H1 (cell line): ENCODE results near the gene SPAG8.

ENCODE experiments used
- CEBPB ChIP-seq: IDR thresholded peaks from 2 replicates; pipeline ENCODE4 v1.6.1; 2012; ENCODE audit warnings: low read depth, low read length
- EP300 ChIP-seq, 2 experiments: IDR thresholded peaks; 1 replicate in 1 of 2; 2 replicates in 1 of 2; pipeline ENCODE4 v1.6.1; 2011 to 2012; ENCODE audit warnings: low read depth in 2 of 2, low read length in 2 of 2, mild to moderate bottlenecking in 2 of 2, borderline replicate concordance in 1 of 2, inconsistent platforms in 1 of 2, moderate library complexity in 1 of 2
- MAFK ChIP-seq: IDR thresholded peaks from 2 replicates; pipeline ENCODE4 v1.6.1; 2012; ENCODE audit warnings: low read depth, mild to moderate bottlenecking, improper control_type of control experiment, low read length
- POLR2AphosphoS5 ChIP-seq: IDR thresholded peaks from 2 replicates; pipeline ENCODE4 v1.6.1; 2011; ENCODE audit warnings: low read depth, low read length
- RAD21 ChIP-seq, 2 experiments: IDR thresholded peaks in 1 of 2; conservative IDR thresholded peaks in 1 of 2; 2 replicates each; pipeline ENCODE4 v1.6.1; 2011; ENCODE audit warnings: low read depth in 2 of 2, low read length in 2 of 2, improper control_type of control experiment in 1 of 2, inconsistent platforms in 1 of 2, mild to moderate bottlenecking in 1 of 2, moderate library complexity in 1 of 2
- RFX5 ChIP-seq: IDR thresholded peaks from 2 replicates; pipeline ENCODE4 v1.6.1; 2011; ENCODE audit warnings: low read depth, low read length, improper control_type of control experiment, borderline replicate concordance
- RNF2 ChIP-seq: fragments of 200-900, 300-1000 bp; sonication (generic); IDR thresholded peaks from 2 replicates; pipeline ENCODE4 v1.7.1; 2016; ENCODE audit warnings: borderline replicate concordance, low read depth, mild to moderate bottlenecking, antibody characterized with exemption, low read length; ENCODE audit not compliant: poor library complexity, severe bottlenecking; ENCODE audit errors: missing control alignments
- SIN3A ChIP-seq, 2 experiments: IDR thresholded peaks in 1 of 2; conservative IDR thresholded peaks in 1 of 2; 2 replicates each; pipeline ENCODE4 v1.6.1; 2011 to 2012; ENCODE audit warnings: low read length in 2 of 2, improper control_type of control experiment in 1 of 2, low read depth in 1 of 2, mild to moderate bottlenecking in 1 of 2
- SUZ12 ChIP-seq: fragments of 200-600 bp; sonication (generic); IDR thresholded peaks from 2 replicates; pipeline ENCODE4 v1.6.1; 2012; ENCODE audit warnings: mild to moderate bottlenecking, inconsistent platforms, low read length, moderate library complexity, mixed read lengths
- TAF1 ChIP-seq: IDR thresholded peaks from 2 replicates; pipeline ENCODE4 v1.6.1; 2011; ENCODE audit warnings: mild to moderate bottlenecking, low read depth, low read length
- YY1 ChIP-seq: IDR thresholded peaks from 2 replicates; pipeline ENCODE4 v1.6.1; 2011; ENCODE audit warnings: low read depth, mild to moderate bottlenecking, low read length
- TF ChIP-seq, protein P1 (sequence below), 3 experiments: IDR thresholded peaks; 1 replicate in 2 of 3; 2 replicates in 1 of 3; pipeline versions ENCODE4 v1.5.1 to v1.6.1; 2011; ENCODE audit warnings: low read length in 3 of 3, mild to moderate bottlenecking in 3 of 3, inconsistent platforms in 2 of 3, low read depth in 1 of 3, moderate library complexity in 1 of 3; ENCODE audit not compliant: insufficient read depth in 1 of 3; ENCODE audit errors: control extremely low read depth in 1 of 3
- TF ChIP-seq, protein P2 (sequence below): IDR thresholded peaks from 2 replicates; pipeline ENCODE4 v1.6.1; 2011; ENCODE audit warnings: low read length, improper control_type of control experiment

DNA sequence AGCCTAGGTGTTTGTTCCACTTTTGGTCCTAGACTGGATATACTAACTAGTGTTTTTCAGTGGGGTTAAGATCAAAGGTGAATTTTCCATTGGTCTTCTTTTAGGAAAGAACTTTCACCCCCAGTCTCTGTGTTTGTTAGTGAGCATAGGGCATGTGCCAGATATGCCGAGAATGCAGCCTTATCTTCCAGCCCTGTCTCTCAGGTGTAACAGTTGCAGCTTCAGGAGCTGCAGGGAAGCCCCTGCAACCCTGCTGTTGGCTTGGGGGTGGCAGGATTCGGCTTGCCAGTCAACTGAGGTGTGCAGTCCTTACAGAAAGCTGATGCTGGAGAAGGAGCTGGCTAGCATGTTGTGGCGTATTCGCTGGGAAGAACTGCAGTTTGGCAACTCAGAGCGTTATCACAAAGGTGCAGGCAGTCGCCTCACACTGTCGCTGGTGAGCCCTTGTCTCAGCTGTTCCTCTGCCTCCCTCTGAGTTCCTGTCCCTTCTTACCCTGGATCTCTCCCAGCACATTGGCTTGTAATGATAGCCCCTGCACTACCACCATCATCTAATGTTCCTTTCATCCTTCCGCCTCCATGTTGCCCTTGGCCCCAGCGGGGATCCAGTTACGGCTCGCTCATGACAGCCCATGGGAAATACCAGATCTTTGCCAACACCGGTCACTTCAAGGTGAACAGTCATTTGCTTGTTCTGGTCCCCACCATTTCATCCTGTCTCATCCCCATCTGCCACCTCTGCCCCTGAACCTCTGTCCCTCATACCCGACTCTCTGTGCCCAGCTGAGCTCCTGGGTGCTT is 10.5 kb downstream of the SPAG8 start:
- TF ChIP-seq EP300 (IDR thresholded peaks at IDR 0.05; ENCODE audit: borderline replicate concordance in 1 of 2, low read depth in 2 of 2, low read length in 2 of 2) (no peak), TAF1 (no peak), SIN3A (conservative IDR thresholded peaks at IDR 0.05 in 1 of 2, IDR thresholded peaks at IDR 0.05 in 1 of 2; ENCODE audit: low read depth in 1 of 2, low read length in 2 of 2) (no peak), RAD21 (IDR thresholded peaks at IDR 0.05 in 1 of 2, conservative IDR thresholded peaks at IDR 0.05 in 1 of 2; ENCODE audit: low read depth in 2 of 2, low read length in 2 of 2) (no peak), POLR2AphosphoS5 (no peak), SUZ12 (no peak), RFX5 (no peak), CEBPB (no peak), YY1 (no peak), MAFK (no peak), RNF2 (no peak)
- TF ChIP-seq, protein P1, sequence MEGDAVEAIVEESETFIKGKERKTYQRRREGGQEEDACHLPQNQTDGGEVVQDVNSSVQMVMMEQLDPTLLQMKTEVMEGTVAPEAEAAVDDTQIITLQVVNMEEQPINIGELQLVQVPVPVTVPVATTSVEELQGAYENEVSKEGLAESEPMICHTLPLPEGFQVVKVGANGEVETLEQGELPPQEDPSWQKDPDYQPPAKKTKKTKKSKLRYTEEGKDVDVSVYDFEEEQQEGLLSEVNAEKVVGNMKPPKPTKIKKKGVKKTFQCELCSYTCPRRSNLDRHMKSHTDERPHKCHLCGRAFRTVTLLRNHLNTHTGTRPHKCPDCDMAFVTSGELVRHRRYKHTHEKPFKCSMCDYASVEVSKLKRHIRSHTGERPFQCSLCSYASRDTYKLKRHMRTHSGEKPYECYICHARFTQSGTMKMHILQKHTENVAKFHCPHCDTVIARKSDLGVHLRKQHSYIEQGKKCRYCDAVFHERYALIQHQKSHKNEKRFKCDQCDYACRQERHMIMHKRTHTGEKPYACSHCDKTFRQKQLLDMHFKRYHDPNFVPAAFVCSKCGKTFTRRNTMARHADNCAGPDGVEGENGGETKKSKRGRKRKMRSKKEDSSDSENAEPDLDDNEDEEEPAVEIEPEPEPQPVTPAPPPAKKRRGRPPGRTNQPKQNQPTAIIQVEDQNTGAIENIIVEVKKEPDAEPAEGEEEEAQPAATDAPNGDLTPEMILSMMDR (IDR thresholded peaks at IDR 0.05; ENCODE audit: control extremely low read depth in 1 of 3, insufficient read depth in 1 of 3, low read depth in 1 of 3, low read length in 3 of 3), result no peak
- TF ChIP-seq, protein P2, sequence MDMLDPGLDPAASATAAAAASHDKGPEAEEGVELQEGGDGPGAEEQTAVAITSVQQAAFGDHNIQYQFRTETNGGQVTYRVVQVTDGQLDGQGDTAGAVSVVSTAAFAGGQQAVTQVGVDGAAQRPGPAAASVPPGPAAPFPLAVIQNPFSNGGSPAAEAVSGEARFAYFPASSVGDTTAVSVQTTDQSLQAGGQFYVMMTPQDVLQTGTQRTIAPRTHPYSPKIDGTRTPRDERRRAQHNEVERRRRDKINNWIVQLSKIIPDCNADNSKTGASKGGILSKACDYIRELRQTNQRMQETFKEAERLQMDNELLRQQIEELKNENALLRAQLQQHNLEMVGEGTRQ, result no peak
